NCI-H146 treated with DMSO at 0.1 percent for 48 hours (cell line): Measurements from ENCODE around the gene SFTPA1.
"Not testable (repeated sequence)": the region's sequence is repeated elsewhere in the genome, so short reads cannot be mapped to it uniquely, and the experiment has no call there.

Experiments
- DNase-seq: peaks from one replicate; lab custom pipeline; 2025; ENCODE audit not compliant: unreplicated experiment; lab: John Stamatoyannopoulos, UW

Gene SFTPA1

DNA sequence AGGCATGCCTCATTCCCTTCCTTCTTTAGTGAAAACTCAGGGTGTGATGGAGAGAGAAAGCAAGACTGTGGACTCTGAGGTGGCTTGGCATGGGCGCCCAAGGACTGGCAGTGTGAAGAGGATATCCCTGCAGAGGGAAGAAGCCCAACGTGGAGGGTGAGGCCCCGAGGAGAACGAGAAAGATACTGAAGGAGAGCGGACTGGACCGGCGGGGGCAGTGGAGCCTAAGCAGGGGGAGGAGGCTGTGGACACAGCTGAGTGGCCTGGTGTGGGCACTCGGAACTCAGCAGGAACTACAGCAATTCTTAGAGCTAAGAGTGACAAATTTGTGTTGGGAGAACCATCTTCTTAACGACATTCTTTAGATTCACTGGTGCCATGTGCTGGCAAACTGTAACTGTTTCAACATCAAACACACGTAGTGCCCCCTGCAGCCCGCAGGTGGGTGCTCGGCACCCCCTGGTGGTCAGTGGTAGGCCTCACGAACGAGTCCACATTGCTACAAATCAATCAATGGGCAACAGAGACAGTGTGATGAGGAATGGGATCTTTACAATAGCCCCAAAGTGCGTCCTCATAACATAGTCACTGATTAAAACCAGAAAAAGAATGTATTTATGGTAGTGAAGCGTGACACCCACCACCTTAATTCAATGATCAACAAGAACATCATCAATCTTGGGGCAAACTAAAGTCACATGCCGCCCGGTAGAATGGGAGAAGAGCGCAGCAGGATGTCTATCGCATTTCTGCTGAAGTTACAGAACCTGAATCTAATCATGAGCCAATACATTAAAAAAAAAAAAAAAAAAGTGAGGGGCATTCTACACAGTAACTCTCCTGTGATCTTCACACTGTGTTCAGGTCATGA lies 2.0 kb upstream of the SFTPA1 start:
- DNase-seq = no peak

DNA sequence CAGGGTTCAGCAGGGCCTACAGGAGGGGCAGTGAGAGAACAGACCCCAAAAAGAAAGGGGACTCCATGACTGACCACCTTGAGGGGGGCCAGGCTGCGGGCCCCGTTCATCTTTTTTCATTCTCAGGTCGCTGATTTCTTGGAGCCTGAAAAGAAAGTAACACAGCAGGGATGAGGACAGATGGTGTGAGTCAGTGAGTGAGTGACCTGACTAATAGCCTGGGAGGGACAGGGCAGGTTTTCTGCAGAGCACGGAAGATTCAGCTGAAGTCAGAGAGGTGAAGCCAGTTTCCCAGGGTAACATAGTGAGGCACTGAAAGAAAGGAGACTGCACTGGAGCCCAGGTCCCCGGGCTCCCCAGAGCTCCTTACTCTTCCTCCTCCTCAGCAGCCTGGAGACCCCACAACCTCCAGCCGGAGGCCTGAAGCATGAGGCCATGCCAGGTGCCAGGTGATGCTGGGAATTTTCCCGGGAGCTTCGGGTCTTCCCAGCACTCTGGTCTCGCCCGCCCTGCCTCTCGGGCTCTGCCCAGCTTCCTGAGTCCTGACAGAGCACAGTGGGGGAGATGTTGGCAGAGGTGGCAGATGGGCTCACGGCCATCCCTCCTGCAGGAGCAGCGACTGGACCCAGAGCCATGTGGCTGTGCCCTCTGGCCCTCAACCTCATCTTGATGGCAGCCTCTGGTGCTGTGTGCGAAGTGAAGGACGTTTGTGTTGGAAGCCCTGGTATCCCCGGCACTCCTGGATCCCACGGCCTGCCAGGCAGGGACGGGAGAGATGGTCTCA lies 646 bp downstream of the SFTPA1 start:
- DNase-seq = not testable (repeated sequence)

DNA sequence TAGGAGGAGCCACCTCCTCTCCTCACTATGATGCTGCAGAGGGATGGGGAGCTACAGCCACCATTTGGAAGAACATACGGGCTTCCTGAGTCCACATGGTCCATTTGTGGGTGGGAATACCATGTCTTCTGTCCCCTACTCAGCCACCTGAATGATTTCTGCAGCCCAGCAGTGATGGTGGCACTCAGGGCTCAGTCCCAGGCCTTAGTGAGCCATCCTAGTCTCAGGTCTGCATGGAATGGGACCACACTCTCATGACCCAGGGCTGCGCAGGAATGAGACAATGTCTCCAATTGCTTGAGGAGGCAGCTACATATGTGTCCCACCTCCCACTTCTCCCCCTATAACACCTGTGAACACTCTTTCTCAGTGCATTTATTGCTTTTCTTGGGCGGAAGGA lies 4.8 kb downstream of the SFTPA1 start:
- no peak for DNase-seq

DNA sequence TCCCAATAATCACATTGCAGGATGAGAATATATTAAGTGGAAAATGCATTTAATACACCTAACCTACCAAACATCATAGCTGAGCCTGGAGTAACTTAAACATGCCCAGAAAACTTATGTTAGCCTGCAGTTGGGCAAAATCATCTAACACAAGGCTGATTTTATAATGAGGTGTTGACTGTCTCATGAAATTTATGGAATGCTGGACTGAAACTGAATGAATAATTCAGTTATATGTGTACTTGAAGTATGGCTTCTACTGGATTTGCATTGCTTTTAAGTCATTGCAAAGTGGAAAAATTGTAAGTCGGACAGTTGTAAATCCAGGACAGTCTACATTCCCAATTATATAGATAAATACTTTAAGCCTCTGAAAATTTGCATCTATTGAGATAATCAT lies 5.4 kb downstream of the SFTPA1 start:
- DNase-seq = no peak

DNA sequence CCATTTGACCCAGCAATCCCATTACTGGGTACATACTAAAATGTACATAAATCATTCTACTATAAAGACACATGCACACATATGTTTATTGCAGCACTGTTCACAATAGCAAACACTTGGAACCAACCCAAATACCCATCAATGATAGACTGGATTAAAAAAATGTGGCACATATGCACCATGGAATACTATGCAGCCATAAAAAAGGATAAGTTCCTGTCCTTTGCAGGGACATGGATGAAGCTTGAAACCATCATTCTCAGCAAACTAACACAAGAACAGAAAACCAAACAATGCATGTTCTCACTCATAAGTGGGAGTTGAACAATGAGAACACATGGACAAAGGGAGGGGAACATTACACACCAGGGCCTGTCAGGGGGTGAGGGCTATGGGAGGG lies 12.9 kb downstream of the SFTPA1 start:
- DNase-seq = not testable (repeated sequence)

DNA sequence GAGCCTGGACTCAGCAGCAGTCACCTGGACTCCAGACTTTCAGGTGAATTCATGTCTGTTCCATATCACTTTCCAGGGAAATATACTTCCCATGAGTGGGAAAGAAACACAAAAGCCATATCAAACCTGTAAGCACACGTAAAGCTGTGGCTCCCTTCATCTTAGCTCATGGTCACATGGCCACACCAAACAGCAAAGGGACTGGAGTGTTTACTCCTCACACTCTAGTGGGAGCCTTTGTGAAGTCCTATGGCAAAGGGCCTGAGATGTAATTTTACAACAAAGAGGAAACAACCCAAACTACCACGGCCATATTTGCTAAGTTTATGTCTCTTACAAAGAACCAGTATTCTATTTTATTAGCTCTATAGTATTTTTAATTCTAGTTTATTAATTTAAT lies 16.3 kb downstream of the SFTPA1 start:
- DNase-seq = no peak

DNA sequence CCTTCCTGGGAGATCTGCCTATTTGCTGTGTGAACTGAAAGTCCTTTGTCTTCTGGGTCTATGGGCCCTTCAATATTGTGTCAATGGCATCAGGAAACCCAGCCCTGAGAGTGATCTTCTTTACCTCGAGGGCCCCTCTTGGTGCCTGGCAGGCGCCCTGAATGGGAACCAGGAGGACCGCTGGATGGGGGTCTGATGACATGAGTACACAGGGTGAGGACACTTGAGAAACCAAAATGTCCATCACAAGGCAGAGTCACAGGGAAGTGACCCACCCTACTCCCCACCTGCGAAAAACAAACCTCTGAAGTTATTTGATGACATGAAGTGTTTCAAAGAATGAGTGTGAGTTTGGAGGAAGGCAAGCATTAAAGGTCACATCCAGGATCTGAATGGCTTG lies 17.3 kb downstream of the SFTPA1 start:
- DNase-seq = no peak

DNA sequence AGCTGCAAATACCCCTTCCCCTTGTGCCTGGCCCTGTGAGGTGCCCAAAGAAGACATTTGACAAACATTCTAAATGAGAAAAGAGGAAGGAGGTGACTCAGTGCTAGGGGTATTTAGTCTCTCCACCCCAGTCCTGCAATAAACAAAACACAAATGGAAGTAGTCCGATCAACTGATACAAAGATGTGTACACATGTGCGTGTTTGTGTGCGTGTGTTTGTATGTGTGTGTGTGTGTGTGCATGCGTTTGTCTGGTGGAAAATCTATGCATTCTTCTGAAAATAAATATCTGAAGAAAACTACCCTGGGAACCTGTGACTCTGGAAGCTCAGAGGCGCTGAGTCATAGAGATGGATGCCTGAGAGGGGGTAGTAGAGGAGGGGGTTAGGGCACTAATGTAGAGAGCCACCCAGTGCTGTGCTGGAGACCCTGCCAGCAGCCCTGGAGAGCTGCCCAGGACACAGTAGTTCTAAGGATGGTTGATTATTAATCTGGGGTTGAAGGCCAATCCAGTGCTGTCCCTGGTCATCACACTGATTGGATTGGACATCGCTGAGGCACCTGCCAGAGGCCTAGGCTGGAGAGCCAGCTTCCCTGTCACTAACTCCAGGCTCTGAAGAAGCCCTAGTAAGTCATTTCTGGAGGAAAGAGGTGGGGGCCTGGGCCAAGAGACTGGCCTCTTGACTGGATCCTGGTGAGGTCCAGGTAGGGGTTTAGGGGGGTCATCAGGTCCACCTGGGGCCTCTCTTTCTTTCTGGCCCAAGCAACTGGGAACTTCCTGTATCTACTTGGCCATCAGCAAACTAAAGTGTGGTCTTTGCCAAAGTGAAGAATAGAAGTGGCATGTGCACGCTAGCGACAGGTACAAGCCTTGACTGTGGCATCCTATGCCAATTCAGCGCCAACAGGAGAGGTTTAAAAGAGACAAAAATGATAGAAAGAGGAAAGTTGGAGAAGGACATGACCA lies 18.5 kb downstream of the SFTPA1 start:
- DNase-seq = no peak

DNA sequence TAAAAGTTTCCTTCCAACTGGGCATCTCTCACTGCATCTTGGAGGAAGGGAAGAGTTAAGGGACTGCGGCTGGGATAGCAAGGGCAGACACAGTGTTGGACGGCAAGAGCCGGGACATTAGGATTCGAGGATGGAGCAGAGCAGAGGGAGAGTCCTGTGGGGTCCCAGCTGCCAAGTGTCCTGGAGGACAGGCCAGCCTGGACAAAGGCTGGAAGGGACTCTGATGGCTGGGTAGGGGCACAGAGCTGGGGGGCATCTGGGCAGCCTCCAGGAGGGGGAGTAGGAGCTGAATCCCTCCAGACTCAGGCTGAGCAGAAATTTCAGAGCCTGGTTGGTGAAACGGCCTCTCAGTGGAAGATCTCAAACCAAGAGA lies 19.2 kb downstream of the SFTPA1 start:
- DNase-seq = no peak

DNA sequence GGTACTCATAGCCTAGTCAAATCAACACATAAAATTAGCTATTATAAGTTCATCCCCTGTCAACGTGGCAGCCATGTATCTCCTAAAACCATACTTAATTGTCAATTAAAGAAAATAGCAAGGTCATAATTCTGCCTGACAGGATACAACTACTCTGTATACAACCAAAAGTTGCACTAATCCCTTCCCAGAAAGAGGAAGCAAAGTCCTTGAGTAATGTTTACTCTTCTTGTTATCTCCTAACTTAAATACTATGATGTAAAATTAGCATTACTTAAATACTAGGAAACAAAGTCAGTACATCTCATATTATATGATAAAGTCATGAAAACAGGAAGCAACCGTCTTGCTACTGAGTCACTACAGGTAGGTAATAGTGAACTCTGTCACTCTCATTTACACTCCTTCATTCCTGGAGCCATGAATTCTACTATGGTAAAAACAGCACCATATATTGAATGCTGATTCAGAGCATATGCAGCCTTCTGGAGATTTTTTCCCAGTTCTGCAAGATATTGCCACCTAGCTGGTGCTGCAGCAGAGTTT lies 26.0 kb downstream of the SFTPA1 start:
- not testable (repeated sequence) for DNase-seq

DNA sequence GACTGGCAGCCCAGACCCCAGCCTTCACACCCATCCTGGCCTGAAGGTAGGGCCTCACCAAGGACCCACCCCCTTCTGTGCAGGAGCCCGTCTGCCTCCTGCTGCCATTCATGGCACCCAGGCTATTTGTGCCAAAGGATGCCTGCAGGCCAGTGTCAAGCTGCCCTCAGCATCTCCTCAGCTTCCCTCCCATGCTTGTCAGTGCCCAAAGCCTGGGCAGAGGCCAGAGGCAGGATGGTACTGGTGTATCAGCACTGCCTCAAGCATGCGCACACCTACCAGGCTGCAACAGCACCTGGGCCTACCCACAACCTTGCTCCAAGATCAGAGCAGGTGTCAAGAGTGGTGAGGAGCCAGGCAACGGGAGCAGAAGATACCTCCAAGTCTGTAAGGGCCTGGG lies 27.6 kb downstream of the SFTPA1 start:
- no peak for DNase-seq

DNA sequence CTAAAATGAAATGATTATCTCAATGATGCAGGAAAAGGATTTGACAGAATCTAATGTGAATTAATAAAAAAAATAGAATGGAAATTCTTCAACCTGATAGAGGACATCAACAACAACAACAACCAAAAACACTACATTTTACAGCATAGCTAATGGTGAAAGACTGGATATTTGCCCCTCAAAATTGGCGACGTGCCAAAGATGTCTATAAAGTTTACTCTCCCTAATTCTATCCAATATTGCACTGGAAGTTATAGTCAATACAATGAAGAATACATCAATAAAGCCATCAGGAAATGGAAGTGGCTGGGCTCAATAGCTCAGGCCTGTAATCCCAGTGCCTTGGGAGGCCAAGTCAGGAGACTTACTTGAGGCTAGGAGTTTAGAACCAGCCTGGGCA lies 42.0 kb downstream of the SFTPA1 start:
- DNase-seq = not testable (repeated sequence)

DNA sequence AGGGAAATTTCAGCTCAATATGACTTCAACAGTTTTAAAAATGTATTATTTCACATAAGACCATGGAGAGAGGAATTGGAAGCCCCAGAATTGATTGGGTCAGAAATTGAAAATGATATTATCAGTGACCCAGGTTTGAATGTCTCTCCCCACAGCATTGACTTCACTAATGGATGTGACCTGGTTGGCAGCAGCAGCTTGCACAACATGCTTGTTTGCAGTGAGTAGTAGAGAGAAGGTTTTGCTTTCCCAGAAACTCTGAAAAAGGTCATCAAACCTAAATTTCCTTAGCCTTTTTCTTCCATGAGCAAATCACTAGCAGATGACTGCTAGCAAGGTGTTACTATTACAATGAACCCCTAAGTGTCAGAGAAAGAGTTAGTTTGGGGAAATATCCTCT lies 52.5 kb downstream of the SFTPA1 start:
- DNase-seq = not testable (repeated sequence)

DNA sequence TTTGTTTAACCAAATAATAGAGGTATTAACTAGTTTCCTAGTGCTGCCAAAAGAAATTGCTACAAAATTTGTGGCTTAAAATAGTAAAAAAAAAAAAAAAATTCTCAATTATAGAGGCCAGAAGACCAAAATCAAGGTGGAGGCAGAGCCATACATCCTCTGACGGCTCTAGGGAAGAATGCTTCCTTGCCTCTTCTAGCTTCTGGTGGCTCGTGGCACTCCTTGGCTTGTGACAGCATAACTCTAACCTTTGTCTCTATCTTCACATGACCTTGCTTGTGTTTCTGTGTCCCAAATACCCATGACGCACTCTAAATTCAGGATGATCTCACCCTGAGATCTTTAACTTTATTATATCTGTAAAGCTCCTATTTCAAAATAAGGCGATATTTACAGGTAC lies 53.9 kb downstream of the SFTPA1 start:
- DNase-seq = not testable (repeated sequence)
